Activated T-cell treated with anti-CD3 and anti-CD28 coated beads, Interleukin-2, amount 50 U/mL, for 24 hours (primary cell): ENCODE data around the gene CYP21A2.
"Not testable (repeated sequence)": the region's sequence is repeated elsewhere in the genome, so short reads cannot be mapped to it uniquely, and the experiment has no call there.

Source experiments
- DNase-seq: peaks from one replicate; pipeline ENCODE4 v3.0.0-alpha.2; 2020
- H3K27ac Mint-ChIP-seq: 2 replicates; pipeline ENCODE4 v1.8.0; 2020; ENCODE audit warnings: mild to moderate bottlenecking, mixed read lengths
- H3K27me3 Mint-ChIP-seq: 2 replicates; pipeline ENCODE4 v1.8.0; 2020; ENCODE audit warnings: mixed read lengths
- H3K36me3 Mint-ChIP-seq: 2 replicates; pipeline ENCODE4 v1.8.0; 2020; ENCODE audit warnings: low read depth, mixed read lengths
- H3K4me1 Mint-ChIP-seq: 2 replicates; pipeline ENCODE4 v1.8.0; 2020; ENCODE audit warnings: low read depth, mixed read lengths
- H3K4me3 Mint-ChIP-seq: 2 replicates; pipeline ENCODE4 v1.8.0; 2020; ENCODE audit warnings: mild to moderate bottlenecking, moderate library complexity, mixed read lengths
- H3K9me3 Mint-ChIP-seq: 2 replicates; pipeline ENCODE4 v1.8.0; 2020; ENCODE audit warnings: mixed read lengths

Gene CYP21A2

GRCh38 chr6:32057966-32058365 is 19.8 kb downstream of the CYP21A2 start:
- Mint-ChIP-seq H3K27ac (no peak overlapping the region), H3K36me3 (no peaks in the 10 kb centered on the region), H3K4me3 (no peak overlapping the region), H3K27me3 (no peaks in the 10 kb centered on the region), H3K9me3 (no peaks in the 10 kb centered on the region), H3K4me1 (no peaks in the 10 kb centered on the region)
- no peak for DNase-seq

GRCh38 chr6:32058511-32058963 is 20.3 kb downstream of the CYP21A2 start:
- DNase-seq, result no peak
- H3K9me3 Mint-ChIP-seq, result no peaks in the 10 kb centered on the region
- H3K36me3 Mint-ChIP-seq, result no peaks in the 10 kb centered on the region
- no peaks in the 10 kb centered on the region for H3K27me3 Mint-ChIP-seq
- H3K4me3 Mint-ChIP-seq, result no peak overlapping the region
- H3K4me1 Mint-ChIP-seq, result no peaks in the 10 kb centered on the region
- H3K27ac Mint-ChIP-seq, result no peak overlapping the region

GRCh38 chr6:32060966-32061655 is 22.9 kb downstream of the CYP21A2 start:
- no peaks in the 10 kb centered on the region for H3K9me3 Mint-ChIP-seq
- no peak for DNase-seq
- H3K4me3 Mint-ChIP-seq, result no peak overlapping the region
- H3K27me3 Mint-ChIP-seq, result no peaks in the 10 kb centered on the region
- H3K36me3 Mint-ChIP-seq, result no peaks in the 10 kb centered on the region
- H3K27ac Mint-ChIP-seq, result no peak overlapping the region
- no peaks in the 10 kb centered on the region for H3K4me1 Mint-ChIP-seq

- Mint-ChIP-seq H3K27me3 (no peaks in the 10 kb centered on the region), H3K27ac (no peak overlapping the region), H3K9me3 (no peaks in the 10 kb centered on the region), H3K36me3 (no peaks in the 10 kb centered on the region), H3K4me3 (no peak overlapping the region), H3K4me1 (no peaks in the 10 kb centered on the region)
- DNase-seq, result no peak
Observed at GRCh38 chr6:32064706-32065105, 26.5 kb downstream of the CYP21A2 start.

- not testable (repeated sequence) for H3K36me3 Mint-ChIP-seq, H3K27me3 Mint-ChIP-seq, H3K4me1 Mint-ChIP-seq, H3K9me3 Mint-ChIP-seq, H3K27ac Mint-ChIP-seq, H3K4me3 Mint-ChIP-seq, DNase-seq
Observed at GRCh38 chr6:32067521-32067920, 29.3 kb downstream of the CYP21A2 start.

- not testable (repeated sequence) for H3K4me3 Mint-ChIP-seq, H3K36me3 Mint-ChIP-seq, H3K9me3 Mint-ChIP-seq, H3K4me1 Mint-ChIP-seq, H3K27ac Mint-ChIP-seq, H3K27me3 Mint-ChIP-seq, DNase-seq
Observed at GRCh38 chr6:32068315-32068714, 30.1 kb downstream of the CYP21A2 start.

GRCh38 chr6:32068867-32069266 is 30.7 kb downstream of the CYP21A2 start:
- Mint-ChIP-seq H3K27ac (no peak overlapping the region), H3K9me3 (no peaks in the 10 kb centered on the region), H3K4me1 (no peaks in the 10 kb centered on the region), H3K4me3 (no peak overlapping the region), H3K36me3 (no peaks in the 10 kb centered on the region), H3K27me3 (no peaks in the 10 kb centered on the region)
- DNase-seq, result no peak

- Mint-ChIP-seq H3K9me3 (no peaks in the 10 kb centered on the region), H3K36me3 (no peaks in the 10 kb centered on the region), H3K4me3 (no peak overlapping the region), H3K27me3 (no peaks in the 10 kb centered on the region), H3K27ac (no peak overlapping the region), H3K4me1 (no peaks in the 10 kb centered on the region)
- DNase-seq, result no peak
Observed at GRCh38 chr6:32069460-32069859, 31.2 kb downstream of the CYP21A2 start.

GRCh38 chr6:32069878-32070515 is 31.8 kb downstream of the CYP21A2 start:
- Mint-ChIP-seq H3K27ac (no peak overlapping the region), H3K36me3 (no peaks in the 10 kb centered on the region), H3K4me3 (no peak overlapping the region), H3K27me3 (no peaks in the 10 kb centered on the region), H3K4me1 (no peaks in the 10 kb centered on the region), H3K9me3 (no peaks in the 10 kb centered on the region)
- DNase-seq, result no peak

- no peak for DNase-seq
- H3K4me3 Mint-ChIP-seq, result no peak overlapping the region
- H3K9me3 Mint-ChIP-seq, result no peaks in the 10 kb centered on the region
- H3K27me3 Mint-ChIP-seq, result no peaks in the 10 kb centered on the region
- H3K27ac Mint-ChIP-seq, result no peak overlapping the region
- no peaks in the 10 kb centered on the region for H3K4me1 Mint-ChIP-seq
- H3K36me3 Mint-ChIP-seq, result no peaks in the 10 kb centered on the region
Observed at GRCh38 chr6:32070814-32071543, 32.8 kb downstream of the CYP21A2 start.

GRCh38 chr6:32073101-32073500 is 34.9 kb downstream of the CYP21A2 start:
- no peaks in the 10 kb centered on the region for H3K36me3 Mint-ChIP-seq
- no peak for DNase-seq
- no peaks in the 10 kb centered on the region for H3K4me1 Mint-ChIP-seq
- H3K9me3 Mint-ChIP-seq, result no peaks in the 10 kb centered on the region
- H3K27me3 Mint-ChIP-seq, result no peaks in the 10 kb centered on the region
- no peak overlapping the region for H3K4me3 Mint-ChIP-seq
- no peak overlapping the region for H3K27ac Mint-ChIP-seq

- H3K36me3 Mint-ChIP-seq, result no peaks in the 10 kb centered on the region
- no peak overlapping the region for H3K4me3 Mint-ChIP-seq
Observed at GRCh38 chr6:32073613-32074012, 35.4 kb downstream of the CYP21A2 start.

GRCh38 chr6:32074996-32075532 is 36.8 kb downstream of the CYP21A2 start:
- Mint-ChIP-seq H3K9me3 (no peaks in the 10 kb centered on the region), H3K4me1 (no peaks in the 10 kb centered on the region), H3K27ac (no peak overlapping the region), H3K27me3 (no peaks in the 10 kb centered on the region), H3K4me3 (no peak overlapping the region), H3K36me3 (no peaks in the 10 kb centered on the region)
- no peak for DNase-seq

More at GRCh38 chr6:32073613-32074012, 35.4 kb downstream of the CYP21A2 start:
- H3K4me1 Mint-ChIP-seq, result no peaks in the 10 kb centered on the region
- H3K27ac Mint-ChIP-seq, result no peak overlapping the region
- no peak for DNase-seq
- H3K27me3 Mint-ChIP-seq, result no peaks in the 10 kb centered on the region
- H3K9me3 Mint-ChIP-seq, result no peaks in the 10 kb centered on the region

- H3K4me1 Mint-ChIP-seq, result no peaks in the 10 kb centered on the region
- no peaks in the 10 kb centered on the region for H3K9me3 Mint-ChIP-seq
- no peak overlapping the region for H3K27ac Mint-ChIP-seq
- H3K36me3 Mint-ChIP-seq, result no peaks in the 10 kb centered on the region
- no peak for DNase-seq
- no peak overlapping the region for H3K4me3 Mint-ChIP-seq
- H3K27me3 Mint-ChIP-seq, result no peaks in the 10 kb centered on the region
Observed at GRCh38 chr6:32075781-32076180, 37.6 kb downstream of the CYP21A2 start.

- H3K36me3 Mint-ChIP-seq, result no peaks in the 10 kb centered on the region
- no peaks in the 10 kb centered on the region for H3K4me1 Mint-ChIP-seq
- no peak overlapping the region for H3K4me3 Mint-ChIP-seq
- DNase-seq, result no peak
- no peak overlapping the region for H3K27ac Mint-ChIP-seq
- no peaks in the 10 kb centered on the region for H3K27me3 Mint-ChIP-seq
- no peaks in the 10 kb centered on the region for H3K9me3 Mint-ChIP-seq
Observed at GRCh38 chr6:32076321-32076809, 38.1 kb downstream of the CYP21A2 start.
